Measurements from ENCODE around the gene ZNF284.

The ZNF284 gene

GRCh38 chr19:44131955-44132354 is 60.0 kb downstream of the ZNF284 start:
- H3K9ac ChIP-seq (ENCODE audit: low read length), result no peak overlapping the region
- no peak overlapping the region for H3K4me2 ChIP-seq (ENCODE audit: low read length)
- no peak overlapping the region for H3K27ac ChIP-seq (ENCODE audit: low read depth, low read length, poor library complexity, severe bottlenecking)
- H3K79me2 ChIP-seq (ENCODE audit: insufficient read depth, low read length), result no peaks in the 10 kb centered on the region
- peaks cover 23% of the 10 kb centered on the region for H3K36me3 ChIP-seq (ENCODE audit: insufficient read depth, low read length)
- no peaks in the 10 kb centered on the region for H3F3A ChIP-seq (ENCODE audit: insufficient read depth, low read length)
- TF ChIP-seq CTCF (IDR thresholded peaks at IDR 0.05; ENCODE audit: low read length) (no peak), EZH2 (IDR thresholded peaks at IDR 0.05; ENCODE audit: borderline replicate concordance, low read length) (no peak)
- H3K9me2 ChIP-seq (ENCODE audit: low read depth, low read length), result no peaks in the 10 kb centered on the region
- H3K4me3 ChIP-seq (ENCODE audit: low read depth, low read length, poor library complexity, severe bottlenecking), result no peak overlapping the region
- no peaks in the 10 kb centered on the region for H3K27me3 ChIP-seq (ENCODE audit: insufficient read depth, low read length)
- no peaks in the 10 kb centered on the region for H3K4me1 ChIP-seq (ENCODE audit: insufficient read depth, low read length, severe bottlenecking)
- no peaks in the 10 kb centered on the region for H4K20me1 ChIP-seq (ENCODE audit: insufficient read depth, low read length)
- H2AFZ ChIP-seq (ENCODE audit: low read length), result no peak overlapping the region
- no peaks in the 10 kb centered on the region for H3K9me3 ChIP-seq (ENCODE audit: low read length)
